NCI-H226 (cell line): ENCODE measurements around the gene IQGAP1.

ENCODE experiments used
- DNase-seq: peaks from one replicate; pipeline ENCODE4 v3.0.0-alpha.2; 2015

The IQGAP1 gene

GRCh38 chr15:90441027-90441426 lies 53.0 kb downstream of the IQGAP1 start:
- no peak for DNase-seq

DNA sequence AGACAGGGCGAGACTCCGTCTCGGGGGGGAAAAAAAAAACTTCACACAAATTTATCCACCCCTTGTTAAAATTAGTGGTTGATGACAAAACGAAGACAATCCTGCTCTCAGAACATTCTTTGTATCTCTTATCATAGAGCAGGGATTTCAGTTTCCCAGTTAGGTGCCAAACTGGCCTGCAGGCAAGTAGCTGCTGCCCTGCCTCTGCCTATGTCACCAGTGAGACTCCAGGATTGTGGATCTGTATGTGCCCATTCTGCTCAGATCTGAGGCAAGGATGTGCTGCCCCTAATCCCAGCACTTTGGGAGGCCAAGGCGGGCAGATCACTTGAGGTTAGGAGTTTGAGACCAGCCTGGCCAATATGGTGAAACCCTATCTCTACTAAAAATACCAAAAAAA lies 54.4 kb downstream of the IQGAP1 start:
- DNase-seq = no peak

DNA sequence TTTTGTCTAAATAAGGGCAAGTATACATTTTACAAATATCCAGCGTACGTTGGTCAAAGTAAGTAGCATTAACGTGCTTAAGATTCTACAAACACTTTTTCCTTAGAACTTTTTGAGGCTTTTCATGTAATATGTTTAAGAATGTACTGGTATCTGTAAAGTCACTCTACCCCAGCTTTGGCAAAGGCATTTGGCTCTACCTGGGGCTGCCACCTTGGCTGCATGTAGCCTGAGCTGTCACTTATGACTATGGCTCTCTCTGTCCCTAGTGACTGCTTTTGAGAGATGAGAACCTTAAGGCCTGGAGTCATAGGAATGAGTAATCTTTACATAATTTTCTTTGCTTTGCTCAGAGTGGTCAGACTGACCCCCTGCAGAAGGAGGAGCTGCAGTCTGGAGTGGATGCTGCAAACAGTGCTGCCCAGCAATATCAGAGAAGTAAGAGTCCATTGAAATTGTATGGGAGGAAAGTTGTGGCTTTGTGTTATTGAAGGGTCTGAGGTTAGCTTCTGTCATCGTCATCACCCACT lies 61.2 kb downstream of the IQGAP1 start:
- DNase-seq = no peak

DNA sequence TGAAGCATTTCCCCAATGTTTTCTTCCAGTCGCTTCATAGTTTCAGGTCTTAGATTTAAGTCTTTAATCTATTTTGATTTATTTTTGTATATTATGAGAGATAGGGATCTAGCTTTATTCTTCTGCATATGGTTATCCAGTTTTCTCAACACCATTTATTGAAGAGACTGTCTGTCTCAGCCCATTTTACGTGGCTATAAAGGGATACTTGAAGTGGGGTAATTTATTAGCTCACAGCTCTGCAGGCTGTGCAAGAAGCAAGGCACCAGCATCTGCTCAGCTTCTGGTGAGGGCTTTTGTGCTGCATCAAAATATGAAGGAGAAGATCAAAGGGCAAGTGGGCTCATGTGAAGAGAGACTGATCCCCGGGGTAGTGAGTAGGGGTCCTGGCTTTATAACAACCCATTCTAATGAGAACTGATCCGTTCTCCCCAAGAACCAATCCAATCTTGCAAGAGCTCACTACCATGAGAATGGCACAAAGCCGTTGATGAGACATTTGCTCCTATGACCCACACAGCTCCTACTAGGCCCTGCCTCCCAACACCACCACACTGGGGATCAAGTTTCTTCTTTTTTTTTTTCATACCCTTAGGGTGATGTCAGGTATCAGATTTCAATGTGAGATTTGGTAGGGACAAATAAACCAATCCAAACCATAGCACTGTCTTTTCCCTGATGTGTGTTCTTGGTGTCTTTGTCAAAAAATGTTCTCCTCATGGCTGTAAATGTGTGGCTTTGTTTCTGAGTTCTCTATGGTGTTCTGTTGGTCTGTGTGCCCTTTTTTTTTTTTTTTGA lies 63.2 kb downstream of the IQGAP1 start:
- no peak for DNase-seq

- no peak for DNase-seq
Observed at GRCh38 chr15:90456236-90456635, 68.2 kb downstream of the IQGAP1 start.

DNA sequence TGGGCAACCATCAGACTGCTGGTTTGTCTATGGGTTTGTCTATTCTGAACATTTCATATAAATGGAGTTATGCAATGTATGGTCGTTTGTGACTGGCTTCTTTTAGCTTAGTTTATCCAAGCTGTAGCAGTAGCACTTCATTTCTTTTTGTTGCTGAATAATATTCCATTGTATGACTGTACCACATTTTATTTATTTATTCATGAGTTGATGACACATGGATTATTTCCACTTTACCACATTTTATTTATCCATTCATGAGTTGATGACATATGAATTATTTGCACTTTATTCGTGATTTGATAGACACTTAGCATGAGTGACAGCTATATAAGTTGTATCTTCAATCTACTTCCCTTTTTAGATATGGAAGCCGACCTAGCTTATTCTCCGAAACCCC lies 70.0 kb downstream of the IQGAP1 start:
- no peak for DNase-seq

DNA sequence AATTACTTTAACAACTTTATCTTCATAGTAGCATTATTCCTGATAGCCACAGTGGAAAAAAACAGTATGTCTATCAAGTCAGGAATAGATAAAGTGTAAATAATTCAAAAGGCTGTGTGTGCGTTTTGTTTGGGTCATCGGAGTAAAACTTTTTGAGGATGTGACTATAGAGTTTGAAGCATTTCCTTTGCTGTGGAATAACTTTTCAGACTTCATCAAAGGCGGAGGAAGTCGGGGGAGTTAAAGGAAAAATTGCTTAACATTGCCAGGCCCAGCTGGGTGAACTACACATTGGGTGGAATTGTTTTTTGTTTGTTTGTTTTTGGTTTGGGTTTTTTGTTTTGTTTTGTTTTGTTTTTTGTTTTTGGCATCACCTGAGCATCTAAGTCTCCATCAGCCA lies 71.3 kb downstream of the IQGAP1 start:
- no peak for DNase-seq

GRCh38 chr15:90460142-90460824 lies 72.2 kb downstream of the IQGAP1 start:
- no peak for DNase-seq

DNA sequence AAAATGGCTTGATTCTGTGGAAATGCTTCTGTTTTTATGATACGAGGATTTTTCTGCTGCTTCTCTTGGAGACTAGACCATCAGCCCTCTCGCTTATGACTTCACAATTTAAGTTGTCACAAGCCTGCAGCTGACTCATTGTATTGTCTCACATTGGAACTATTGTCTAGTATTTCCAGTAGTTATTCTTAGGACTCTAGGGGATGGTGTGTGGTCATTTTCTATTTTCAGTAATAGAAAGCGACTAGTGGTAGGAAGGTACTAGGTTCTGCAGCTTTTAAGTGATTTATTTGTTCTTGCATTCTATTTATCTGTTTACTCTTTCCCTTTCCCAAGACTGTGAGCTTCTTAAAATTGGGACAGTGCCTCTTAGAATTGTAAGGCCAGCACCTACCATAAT lies 75.3 kb downstream of the IQGAP1 start:
- no peak for DNase-seq

GRCh38 chr15:90465140-90465929 lies 77.3 kb downstream of the IQGAP1 start:
- no peak for DNase-seq

- no peak for DNase-seq
Observed at GRCh38 chr15:90465930-90466567, 78.0 kb downstream of the IQGAP1 start.

GRCh38 chr15:90469723-90470122 lies 81.7 kb downstream of the IQGAP1 start:
- DNase-seq = no peak

DNA sequence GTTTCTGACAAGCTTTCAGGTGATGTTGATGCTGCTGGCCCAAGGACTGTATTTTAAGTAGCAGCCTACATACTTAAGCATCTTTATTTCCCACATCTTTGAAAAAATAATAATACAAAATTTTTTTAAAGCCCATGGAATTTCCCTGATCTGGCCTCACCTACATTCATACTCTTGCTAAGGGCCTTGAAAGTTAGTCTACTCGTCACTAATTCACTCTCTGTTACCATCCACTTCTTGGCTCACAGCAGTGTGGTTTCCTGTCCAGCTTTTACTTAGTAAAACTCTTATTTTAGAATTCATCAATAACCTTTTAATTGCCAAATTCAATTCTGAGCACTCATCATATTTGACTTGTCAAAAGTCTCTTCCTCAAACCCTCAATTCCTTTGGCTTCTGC lies 82.4 kb downstream of the IQGAP1 start:
- no peak for DNase-seq

GRCh38 chr15:90471126-90471525 lies 83.1 kb downstream of the IQGAP1 start:
- no peak for DNase-seq

GRCh38 chr15:90471769-90472168 lies 83.7 kb downstream of the IQGAP1 start:
- no peak for DNase-seq

DNA sequence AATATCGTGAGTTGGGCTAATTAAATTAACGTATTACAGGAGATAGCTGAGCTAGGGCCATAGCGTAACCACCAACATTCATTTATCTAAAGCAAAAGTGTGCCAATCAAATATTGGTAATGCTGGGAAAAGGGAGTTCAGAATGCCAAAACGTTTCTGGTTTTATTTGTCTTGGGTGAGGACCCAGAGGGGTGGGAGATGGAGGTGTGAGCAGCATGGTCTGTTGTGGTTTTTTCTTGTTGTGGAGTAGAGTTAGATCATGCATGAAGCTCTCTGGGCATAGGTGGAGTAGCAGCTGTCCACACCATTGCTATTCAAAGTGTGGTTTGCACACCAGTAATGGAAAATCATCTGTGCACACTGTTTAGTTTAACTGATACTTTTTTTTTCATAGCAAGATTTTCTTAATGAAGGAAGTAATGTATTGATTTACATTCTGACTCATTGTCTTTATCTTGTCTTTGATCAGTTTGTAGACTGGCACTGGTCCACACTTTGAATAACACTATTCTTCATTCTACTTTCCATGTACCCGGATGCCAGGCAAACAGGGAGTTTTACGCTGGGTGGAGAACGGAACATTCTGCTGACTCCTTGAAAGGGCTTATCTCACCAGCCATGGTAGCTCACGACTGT lies 90.9 kb downstream of the IQGAP1 start:
- DNase-seq = peak; percentile 63

DNA sequence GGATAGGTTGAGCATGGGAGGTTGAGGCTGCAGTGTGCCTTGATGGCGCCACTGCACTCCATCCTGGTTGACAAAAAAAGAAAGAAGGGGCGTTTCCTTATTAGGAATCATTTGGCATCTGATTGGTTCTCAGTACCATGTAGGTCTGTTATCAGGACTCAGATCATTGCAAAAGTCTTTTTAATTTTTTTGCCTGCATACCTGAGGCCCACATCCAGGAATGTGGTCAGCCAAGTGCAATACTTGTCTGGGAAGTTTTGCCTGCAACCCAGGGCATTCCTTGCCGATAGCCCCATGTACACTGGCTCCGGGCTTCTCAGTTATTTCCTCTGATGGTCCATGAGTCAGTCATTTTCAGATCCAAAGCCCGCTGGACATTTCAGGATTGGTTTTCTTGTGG lies 91.6 kb downstream of the IQGAP1 start:
- DNase-seq = peak; percentile 96

DNA sequence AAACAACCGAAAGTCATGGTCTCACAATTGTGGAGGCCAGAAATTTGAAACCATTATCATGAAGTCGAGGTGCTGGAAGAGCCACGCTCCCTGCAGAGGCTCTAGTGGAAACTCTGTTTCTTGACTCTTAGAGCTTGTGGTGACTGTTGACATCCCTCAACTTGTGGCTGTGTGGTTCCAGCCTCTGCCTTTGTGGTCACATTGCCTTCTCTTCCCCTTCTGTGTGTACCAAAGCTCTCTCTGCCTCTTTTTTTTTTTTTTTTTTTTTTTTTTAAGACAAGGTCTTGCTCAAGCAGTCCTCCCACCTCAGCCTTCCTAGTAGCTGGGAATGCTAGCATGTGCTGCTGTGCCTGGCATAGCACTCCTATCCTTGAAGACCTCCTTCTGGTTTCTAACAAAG lies 93.0 kb downstream of the IQGAP1 start:
- no peak for DNase-seq

DNA sequence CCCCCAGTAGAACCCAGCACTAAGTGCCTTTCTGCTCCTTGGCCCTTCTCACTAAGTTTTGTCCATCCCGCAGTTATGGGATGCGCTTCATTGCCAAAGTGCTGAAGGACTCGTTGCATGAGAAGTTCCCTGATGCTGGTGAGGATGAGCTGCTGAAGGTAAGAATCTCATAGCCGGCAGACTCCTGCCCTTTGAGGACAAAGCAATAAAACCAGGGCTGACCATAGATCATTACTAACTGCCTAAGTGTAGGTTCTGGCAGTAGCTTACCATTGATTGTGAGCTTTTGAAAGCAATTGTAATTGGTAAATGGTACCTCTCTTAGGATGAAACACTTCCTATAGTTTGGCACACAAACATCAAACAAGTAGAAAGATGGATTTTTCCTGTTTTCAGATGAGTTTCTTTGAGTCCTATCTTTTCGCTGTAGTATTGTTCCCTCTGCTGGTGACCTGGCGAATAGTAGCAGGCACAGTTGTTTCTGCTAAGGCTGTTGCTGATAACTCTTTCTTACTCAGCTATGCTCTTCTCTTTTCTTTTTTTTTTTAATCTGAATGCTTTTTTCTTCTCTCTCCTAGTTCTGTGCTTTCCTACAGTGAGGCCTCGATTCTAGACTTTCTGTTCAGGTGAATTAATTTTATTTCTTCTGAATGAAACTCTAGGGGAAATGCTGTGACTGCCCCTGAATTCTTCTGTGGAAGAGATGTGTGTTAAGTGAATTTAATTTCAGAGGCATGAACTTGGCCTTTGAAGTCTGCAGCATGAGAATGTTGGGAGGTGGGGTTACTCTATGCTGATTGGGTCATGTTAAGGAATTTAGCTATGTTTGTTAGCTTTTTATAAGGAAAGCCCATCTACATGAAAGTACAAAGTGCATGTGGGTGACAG lies 94.3 kb downstream of the IQGAP1 start:
- no peak for DNase-seq

GRCh38 chr15:90483012-90483307 lies 94.9 kb downstream of the IQGAP1 start:
- no peak for DNase-seq

- DNase-seq = no peak
Observed at GRCh38 chr15:90483637-90484036, 95.6 kb downstream of the IQGAP1 start.

GRCh38 chr15:90487186-90487585 lies 99.1 kb downstream of the IQGAP1 start:
- DNase-seq = no peak
